Ovary (tissue), 9 donors: ENCODE results near the gene SREBF2. TPM values are rescaled to one million over a fixed set of nuclear protein-coding genes. Genes with fewer than 3 reads are reported as not detected.

Experiments used
- DNase-seq, 5 donors: peaks; one replicate each; pipeline ENCODE4 v3.0.0-alpha.2; 2019 to 2020
- H3K27ac ChIP-seq, 2 donors: fragments of 200-600 bp; one replicate each; pipeline versions ENCODE4 v1.5.1 to v1.8.0; 2019 to 2022
- H3K27me3 ChIP-seq: fragments of 200-600 bp; one replicate; pipeline ENCODE4 v1.8.0; 2022
- H3K36me3 ChIP-seq: fragments of 200-600 bp; sonication (generic); one replicate; pipeline ENCODE4 v1.5.1; 2019
- H3K4me1 ChIP-seq: one replicate; pipeline ENCODE4 v1.8.1; 2013; ENCODE audit warnings: mild to moderate bottlenecking, moderate library complexity; ENCODE audit not compliant: insufficient read depth
- H3K4me3 ChIP-seq: fragments of 200-600 bp; sonication (generic); one replicate; pipeline ENCODE4 v1.5.1; 2017
- H3K9me3 ChIP-seq, 2 donors: fragments of 200-600 bp in 1 of 2; sonication (generic) in 1 of 2; one replicate each; pipeline versions ENCODE4 v1.5.1 to v1.8.1; 2013 to 2019; ENCODE audit warnings: mild to moderate bottlenecking in 1 of 2, moderate library complexity in 1 of 2
- CTCF ChIP-seq, 3 donors: fragments of 450-650 bp in 2 of 3; fragments of 200-600 bp in 1 of 3; IDR thresholded peaks; one replicate each; pipeline versions ENCODE4 v1.5.1 to v1.8.0; 2016 to 2022; ENCODE audit warnings: antibody characterized with exemption in 3 of 3, mild to moderate bottlenecking in 1 of 3
- EP300 ChIP-seq: sonication (generic); formaldehyde crosslinking; IDR thresholded peaks from one replicate; pipeline ENCODE4 v1.6.1; 2017; ENCODE audit warnings: antibody characterized with exemption
- POLR2A ChIP-seq: fragments of 450-650 bp; IDR thresholded peaks from one replicate; pipeline ENCODE4 v1.6.1; 2017; ENCODE audit warnings: antibody characterized with exemption, mild to moderate bottlenecking, moderate library complexity
- WGBS, 3 donors: extraction: QIAGEN DNeasy Blood & Tissue Kit in 1 of 3; methylation state at CpG; one replicate each; pipeline versions ENCODE4 v1.1.5 to v1.1.7; 2013 to 2017; 5-methylcytosine and 5-hydroxymethylcytosine counted together
- intact Hi-C, 4 donors: fragments of 100-400 bp; cut with DNase I; formaldehyde crosslinking; loops; one replicate each; pipeline versions ENCODE4 v1.11.0 to v1.15.1; 2022 to 2023
- polyA plus RNA-seq, 2 donors: library from polyadenylated mRNA; stranded (reverse); fragments of 200-250 nt in 1 of 2; fragments of 350-450 nt in 1 of 2; fragmentation: Illumina TruSeq in 1 of 2; extraction: RNeasy Lipid Tissue Mini Kit (QIAGEN cat#74804) in 1 of 2; gene quantifications; one replicate each; pipeline ENCODE4 v1.2.3, GENCODE V29; 2013 to 2014
- total RNA-seq, 7 donors: library from RNA; depleted of rRNA in 2 of 7; stranded (reverse); fragments of >200 nt in 2 of 7; fragmentation: NEBNext Ultra II Directional in 3 of 7; extraction: Animal tissue kit (Norgen Biotek cat#: 25700) in 3 of 7; gene quantifications; one replicate each; pipeline versions ENCODE4 v1.1.0 to v1.2.4, GENCODE V29; 2016 to 2023
- donor health status: DM: no; HTN: no; CAD: no; lungs with moderate emphysema.
- donor health status: DM: no; HTN: no; CAD: no.
- donor health status: Bipolar disorder and iron deficiency.
- donor health status: DM: yes; HTN: yes; CAD: no.
- donor health status: DM: no; HTN: no; CAD: no.
- donor health status: DM: yes; HTN: yes; CAD: no.

Gene SREBF2
- total and polyA plus RNA-seq, 9 donors: 29.2 to 215 (median 74.1) TPM

- H3K27ac ChIP-seq: no peak overlapping the region
- no peaks in the 10 kb centered on the region for H3K27me3 ChIP-seq
- 77 to 86% (median 85%) methylated on average over 7 of the region's 7 CpGs for WGBS, 3 donors
- no peaks in the 10 kb centered on the region for H3K36me3 ChIP-seq
- no peaks in the 10 kb centered on the region for H3K9me3 ChIP-seq
- TF ChIP-seq CTCF (IDR thresholded peaks at IDR 0.05): no peak
- no peak for TF ChIP-seq EP300
- no peak for TF ChIP-seq POLR2A
- H3K4me3 ChIP-seq: no peak overlapping the region
- peaks cover 3% of the 10 kb centered on the region for H3K4me1 ChIP-seq
- DNase-seq: no peak
- intact Hi-C loops: no loop called here
These were observed 24.4 kb downstream of the SREBF2 start for GRCh38 chr22:41857155-41857859.

GRCh38 chr22:41857860-41858199, 24.9 kb downstream of the SREBF2 start:
- TF ChIP-seq CTCF (IDR thresholded peaks at IDR 0.05): no peak
- no peak for TF ChIP-seq POLR2A
- TF ChIP-seq EP300: no peak
- intact Hi-C loops: no loop called here
- peaks cover 5% of the 10 kb centered on the region for H3K4me1 ChIP-seq
- no peaks in the 10 kb centered on the region for H3K36me3 ChIP-seq
- H3K27ac ChIP-seq: no peak overlapping the region
- H3K4me3 ChIP-seq: no peak overlapping the region
- H3K9me3 ChIP-seq: no peaks in the 10 kb centered on the region
- DNase-seq: no peak
- H3K27me3 ChIP-seq: no peaks in the 10 kb centered on the region

- no peak for TF ChIP-seq POLR2A
- no peak for TF ChIP-seq CTCF (IDR thresholded peaks at IDR 0.05)
- no peak for TF ChIP-seq EP300
- intact Hi-C loops: no loop called here
- Histone ChIP-seq H3K9me3 (no peaks in the 10 kb centered on the region), H3K36me3 (no peaks in the 10 kb centered on the region), H3K27me3 (no peaks in the 10 kb centered on the region), H3K27ac (peak overlapping the region in 1 of 2 donors; percentile 18), H3K4me1 (peaks cover 9% of the 10 kb centered on the region), H3K4me3 (no peak overlapping the region)
- WGBS, 3 donors: 10 to 11% (median 10%) methylated on average over 4 of the region's 4 CpGs
- DNase-seq: peak in 1 of 5 donors; percentile 53
These were observed 29.2 kb downstream of the SREBF2 start for GRCh38 chr22:41862160-41862529.

GRCh38 chr22:41862530-41863266, 29.8 kb downstream of the SREBF2 start:
- Histone ChIP-seq H3K27ac (peak overlapping the region in 1 of 2 donors; percentile 18), H3K4me3 (no peak overlapping the region), H3K4me1 (peaks cover 9% of the 10 kb centered on the region), H3K36me3 (no peaks in the 10 kb centered on the region), H3K9me3 (no peaks in the 10 kb centered on the region), H3K27me3 (no peaks in the 10 kb centered on the region)
- intact Hi-C loops: no loop called here
- no peak for TF ChIP-seq EP300
- no peak for TF ChIP-seq POLR2A
- TF ChIP-seq CTCF (IDR thresholded peaks at IDR 0.05): no peak
- WGBS, 3 donors: 71 to 76% (median 73%) methylated on average over 11 of the region's 11 CpGs
- no peak for DNase-seq
